Endothelial cell of umbilical vein (primary cell): Measurements from ENCODE around the gene BCAS3. TPM values are rescaled to one million over a fixed set of nuclear protein-coding genes. Genes with fewer than 3 reads are reported as not detected.

ENCODE experiments used
- BruUV-seq: library from RNA; stranded (reverse); fragments of 400-500 nt; replicated peaks from 2 replicates; lab custom pipeline; 2021; lab: Mats Ljungman, UMichigan
- CTCF ChIA-PET: fragments of 300-600, 350-600 bp; sonication (Branson Sonifier 250); formaldehyde crosslinking; loops from one replicate; lab custom pipeline; 2021; ENCODE audit warnings: antibody characterized with exemption, inconsistent platforms; lab: Charles Lee
- POLR2A ChIA-PET: fragments of 300-600, 350-600 bp; sonication (Branson Sonifier 250); formaldehyde crosslinking; loops from one replicate; lab custom pipeline; 2021; ENCODE audit warnings: antibody characterized with exemption, inconsistent platforms; lab: Charles Lee
- DNase-seq: peaks from one replicate; pipeline ENCODE4 v3.0.0-alpha.2; 2011; ENCODE audit warnings: low read depth, low spot score
- FAIRE-seq: peaks from 2 replicates; lab custom pipeline; 2011; peaks lifted over from hg19 to GRCh38; lab: Jason Lieb, UNC
- H2AFZ ChIP-seq: 2 replicates; pipeline ENCODE4 v1.6.0; 2012; ENCODE audit warnings: low read depth, low read length, control low read depth, inconsistent platforms
- H3K27ac ChIP-seq: 2 replicates; pipeline ENCODE4 v1.5.1; 2011; ENCODE audit warnings: low read depth, mild to moderate bottlenecking, control low read depth, low read length, moderate library complexity; ENCODE audit not compliant: insufficient read depth
- H3K27me3 ChIP-seq, 2 experiments: 2 replicates each; pipeline versions ENCODE4 v1.6.0 to v1.6.1; 2011; ENCODE audit warnings: low read length in 2 of 2, mixed read lengths in 1 of 2; ENCODE audit not compliant: control insufficient read depth in 2 of 2, insufficient read depth in 2 of 2
- H3K36me3 ChIP-seq, 2 experiments: 2 replicates in 1 of 2; 3 replicates in 1 of 2; pipeline ENCODE4 v1.5.1; 2011; ENCODE audit warnings: low read length in 2 of 2, mild to moderate bottlenecking in 1 of 2, moderate library complexity in 1 of 2; ENCODE audit not compliant: control insufficient read depth in 2 of 2, insufficient read depth in 2 of 2; ENCODE audit errors: extremely low read depth in 1 of 2
- H3K4me1 ChIP-seq: 3 replicates; pipeline ENCODE4 v1.5.1; 2011; ENCODE audit warnings: mild to moderate bottlenecking, low read length; ENCODE audit not compliant: control insufficient read depth, insufficient read depth; ENCODE audit errors: extremely low read depth
- H3K4me2 ChIP-seq: 2 replicates; pipeline ENCODE4 v1.6.1; 2011; ENCODE audit warnings: low read length, control low read depth, mixed read lengths; ENCODE audit not compliant: insufficient read depth
- H3K4me3 ChIP-seq, 3 experiments: fragments of 200-600 bp in 1 of 3; sonication (generic), shearing (Covaris generic) in 1 of 3; replicated peaks in 1 of 3; 2 replicates each; pipeline ENCODE4 v1.5.1; 2011 to 2016; ENCODE audit warnings: control low read depth in 3 of 3, low read length in 3 of 3, mild to moderate bottlenecking in 2 of 3, inconsistent platforms in 1 of 3, low read depth in 1 of 3, moderate library complexity in 1 of 3; ENCODE audit not compliant: insufficient read depth in 1 of 3
- H3K79me2 ChIP-seq: 2 replicates; pipeline ENCODE4 v1.6.0; 2012; ENCODE audit warnings: low read length, inconsistent platforms; ENCODE audit not compliant: control insufficient read depth, insufficient read depth
- H3K9ac ChIP-seq: replicated peaks from 2 replicates; pipeline ENCODE3; 2011; ENCODE audit warnings: low read length, control low read depth; ENCODE audit not compliant: insufficient read depth; ENCODE audit errors: extremely low read depth
- H3K9me1 ChIP-seq: replicated peaks from 3 replicates; pipeline ENCODE4 v1.6.0; 2011; ENCODE audit warnings: mild to moderate bottlenecking, low read length; ENCODE audit not compliant: control insufficient read depth, insufficient read depth; ENCODE audit errors: extremely low read depth
- H3K9me3 ChIP-seq: replicated peaks from 2 replicates; pipeline ENCODE4 v1.5.1; 2012; ENCODE audit warnings: low read length, inconsistent platforms; ENCODE audit not compliant: control insufficient read depth, insufficient read depth
- H4K20me1 ChIP-seq: replicated peaks from 2 replicates; pipeline ENCODE3; 2011; ENCODE audit warnings: mild to moderate bottlenecking, low read length; ENCODE audit not compliant: control insufficient read depth, insufficient read depth; ENCODE audit errors: extremely low read depth
- EZH2 ChIP-seq: IDR thresholded peaks from 2 replicates; pipeline ENCODE4 v1.6.1; 2012; ENCODE audit warnings: borderline replicate concordance, low read depth, mild to moderate bottlenecking, moderate library complexity, low read length, inconsistent platforms; ENCODE audit not compliant: severe bottlenecking
- FOS ChIP-seq: IDR thresholded peaks from 2 replicates; pipeline ENCODE4 v1.6.1; 2011; ENCODE audit warnings: mild to moderate bottlenecking, low read length, moderate library complexity, borderline replicate concordance; ENCODE audit not compliant: insufficient read depth
- GATA2 ChIP-seq: IDR thresholded peaks from 2 replicates; pipeline ENCODE4 v1.7.0; 2011; ENCODE audit warnings: low read depth, mild to moderate bottlenecking, moderate library complexity, mixed read lengths, low read length; ENCODE audit not compliant: insufficient read length, insufficient read depth
- JUN ChIP-seq: IDR thresholded peaks from 2 replicates; pipeline ENCODE4 v1.6.1; 2011; ENCODE audit warnings: borderline replicate concordance, low read depth; ENCODE audit not compliant: insufficient read length, insufficient read depth
- MYC ChIP-seq: IDR thresholded peaks from one replicate; pipeline ENCODE4 v1.6.1; 2011; ENCODE audit warnings: mild to moderate bottlenecking, low read depth, low read length
- POLR2A ChIP-seq: IDR thresholded peaks from 2 replicates; pipeline ENCODE4 v1.6.1; 2012; ENCODE audit warnings: low read depth, mild to moderate bottlenecking, control low read depth, low read length
- POLR2AphosphoS5 ChIP-seq: IDR thresholded peaks from 2 replicates; pipeline ENCODE4 v1.6.1; 2012; ENCODE audit warnings: low read depth, mild to moderate bottlenecking, control low read depth, low read length, moderate library complexity; ENCODE audit not compliant: insufficient read depth
- dilution Hi-C: fragments of 300-500 bp; cut with MboI; formaldehyde crosslinking; loops from one replicate; pipeline ENCODE4 v1.15.0; 2019; ENCODE audit warnings: low sequenced_read_pairs; ENCODE audit not compliant: extremely low pct_ligation_motif_present
- intact Hi-C: fragments of 100-400 bp; cut with micrococcal nuclease; formaldehyde crosslinking; loops from one replicate; pipeline ENCODE4 v1.10.0; 2022
- polyA plus RNA-seq, 4 experiments: library from polyadenylated mRNA; depleted of rRNA in 3 of 4; stranded (reverse) in 3 of 4; unstranded in 1 of 4; fragments of >200 nt; gene quantifications; 2 replicates each; pipeline versions ENCODE4 v1.2.1 to v1.2.3, GENCODE V29; 2011 to 2012; ENCODE audit warnings: missing spikeins in 1 of 4
- total RNA-seq: library from RNA; stranded (reverse); gene quantifications from 2 replicates; pipeline ENCODE4 v1.2.3, GENCODE V29; 2021
- TF ChIP-seq, protein P1 (sequence below), 2 donors: IDR thresholded peaks; 1 replicate in 1 of 2; 2 replicates in 1 of 2; pipeline ENCODE4 v1.5.1; 2011; ENCODE audit warnings: low read length in 2 of 2, mild to moderate bottlenecking in 2 of 2, moderate library complexity in 2 of 2, control low read depth in 1 of 2, inconsistent platforms in 1 of 2, low read depth in 1 of 2; ENCODE audit not compliant: insufficient read depth in 1 of 2; ENCODE audit errors: extremely low read depth in 1 of 2
- TF ChIP-seq, protein P2 (sequence below): IDR thresholded peaks from 2 replicates; pipeline ENCODE4 v1.6.1; 2011; ENCODE audit not compliant: insufficient read depth, insufficient read length

BCAS3 gene
- total and polyA plus RNA-seq, 2 donors (not counting 3 experiments of a cell fraction or from before 2014, with no cell fraction given): 8.2 to 16.0 TPM

DNA sequence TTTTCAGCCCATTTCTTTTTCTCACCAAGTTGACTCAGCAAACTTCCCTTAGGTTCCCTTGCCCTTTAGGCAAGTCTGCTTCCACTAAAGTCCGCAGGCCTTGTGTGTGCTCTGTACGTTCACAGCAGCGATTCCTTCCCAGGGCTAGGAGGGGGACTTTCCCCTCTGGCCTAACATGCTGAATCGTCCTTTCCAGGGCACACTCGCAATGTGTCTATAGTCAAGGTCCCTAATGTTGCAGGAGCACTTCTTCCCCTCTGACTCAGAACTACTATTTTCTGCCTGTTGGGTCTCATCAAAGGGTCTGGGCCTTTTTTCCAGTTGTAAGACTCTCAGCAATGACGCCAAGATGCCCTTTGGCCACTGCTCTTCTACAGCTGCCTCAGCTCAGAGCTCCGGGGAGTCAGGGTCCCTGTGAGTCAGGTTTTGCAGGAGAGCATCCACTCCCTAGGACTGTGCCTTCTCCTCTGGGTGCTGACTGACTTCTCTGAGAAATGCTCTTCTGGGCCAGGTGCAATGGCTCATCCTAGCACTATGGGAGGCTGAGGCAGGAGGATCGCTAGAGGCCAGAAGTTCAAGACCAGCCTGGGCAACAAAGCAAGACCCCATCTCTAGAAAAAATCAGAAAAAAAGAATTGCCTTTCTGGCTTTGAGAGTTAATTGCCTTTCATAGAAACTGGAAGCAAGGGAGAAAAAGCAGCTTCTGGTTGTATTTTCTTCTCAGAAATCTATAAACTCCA, 657.6 kb downstream of the BCAS3 start:
- H2AFZ ChIP-seq: no peak overlapping the region
- no peaks in the 10 kb centered on the region for H3K9me3 ChIP-seq
- ChIA-PET POLR2A (no interaction called here), CTCF (interaction anchor here (1.1 to 2.6 kb wide), 3 partner anchors 9 to 16 kb away, joined by 3 to 12 read pairs (median 4); no protein-coding TSS in a partner anchor)
- BruUV-seq: no TSS peak
- no peak overlapping the region for H3K4me3 ChIP-seq
- intact Hi-C loops (no loop called here), dilution Hi-C loops (no loop called here)
- no peak for TF ChIP-seq POLR2AphosphoS5
- TF ChIP-seq, protein P1, sequence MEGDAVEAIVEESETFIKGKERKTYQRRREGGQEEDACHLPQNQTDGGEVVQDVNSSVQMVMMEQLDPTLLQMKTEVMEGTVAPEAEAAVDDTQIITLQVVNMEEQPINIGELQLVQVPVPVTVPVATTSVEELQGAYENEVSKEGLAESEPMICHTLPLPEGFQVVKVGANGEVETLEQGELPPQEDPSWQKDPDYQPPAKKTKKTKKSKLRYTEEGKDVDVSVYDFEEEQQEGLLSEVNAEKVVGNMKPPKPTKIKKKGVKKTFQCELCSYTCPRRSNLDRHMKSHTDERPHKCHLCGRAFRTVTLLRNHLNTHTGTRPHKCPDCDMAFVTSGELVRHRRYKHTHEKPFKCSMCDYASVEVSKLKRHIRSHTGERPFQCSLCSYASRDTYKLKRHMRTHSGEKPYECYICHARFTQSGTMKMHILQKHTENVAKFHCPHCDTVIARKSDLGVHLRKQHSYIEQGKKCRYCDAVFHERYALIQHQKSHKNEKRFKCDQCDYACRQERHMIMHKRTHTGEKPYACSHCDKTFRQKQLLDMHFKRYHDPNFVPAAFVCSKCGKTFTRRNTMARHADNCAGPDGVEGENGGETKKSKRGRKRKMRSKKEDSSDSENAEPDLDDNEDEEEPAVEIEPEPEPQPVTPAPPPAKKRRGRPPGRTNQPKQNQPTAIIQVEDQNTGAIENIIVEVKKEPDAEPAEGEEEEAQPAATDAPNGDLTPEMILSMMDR (IDR thresholded peaks at IDR 0.05; ENCODE audit: extremely low read depth in 1 of 2, insufficient read depth in 1 of 2, low read depth in 1 of 2, low read length in 2 of 2): no peak
- TF ChIP-seq, protein P2, sequence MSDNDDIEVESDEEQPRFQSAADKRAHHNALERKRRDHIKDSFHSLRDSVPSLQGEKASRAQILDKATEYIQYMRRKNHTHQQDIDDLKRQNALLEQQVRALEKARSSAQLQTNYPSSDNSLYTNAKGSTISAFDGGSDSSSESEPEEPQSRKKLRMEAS: no peak
- no peak for TF ChIP-seq MYC
- no peak for TF ChIP-seq EZH2
- no peak for TF ChIP-seq POLR2A
- no peak for TF ChIP-seq JUN
- TF ChIP-seq GATA2: no peak
- no peak for TF ChIP-seq FOS
- no peak overlapping the region for H3K9ac ChIP-seq
- no peaks in the 10 kb centered on the region for H3K9me1 ChIP-seq
- H3K36me3 ChIP-seq: no peaks in the 10 kb centered on the region
- H3K27me3 ChIP-seq: peaks cover 4 to 21% of the 10 kb centered on the region in 2 experiments
- no peak overlapping the region for H3K27ac ChIP-seq
- no peaks in the 10 kb centered on the region for H4K20me1 ChIP-seq
- no peak overlapping the region for H3K4me2 ChIP-seq
- DNase-seq (no peak), FAIRE-seq (no peak)
- H3K79me2 ChIP-seq: no peaks in the 10 kb centered on the region
- H3K4me1 ChIP-seq: peaks cover 7% of the 10 kb centered on the region
